GM19099 (cell line): Measurements from ENCODE around the gene LRRC56.
A peak's percentile ranks its signal among the peaks of the same experiment; 100 is the strongest.

Experiments
- POLR2A ChIP-seq: IDR thresholded peaks from 3 replicates; pipeline ENCODE4 v1.6.1; 2011; ENCODE audit warnings: low read depth; ENCODE audit not compliant: insufficient read length; ENCODE audit errors: extremely low read depth

The LRRC56 gene

DNA sequence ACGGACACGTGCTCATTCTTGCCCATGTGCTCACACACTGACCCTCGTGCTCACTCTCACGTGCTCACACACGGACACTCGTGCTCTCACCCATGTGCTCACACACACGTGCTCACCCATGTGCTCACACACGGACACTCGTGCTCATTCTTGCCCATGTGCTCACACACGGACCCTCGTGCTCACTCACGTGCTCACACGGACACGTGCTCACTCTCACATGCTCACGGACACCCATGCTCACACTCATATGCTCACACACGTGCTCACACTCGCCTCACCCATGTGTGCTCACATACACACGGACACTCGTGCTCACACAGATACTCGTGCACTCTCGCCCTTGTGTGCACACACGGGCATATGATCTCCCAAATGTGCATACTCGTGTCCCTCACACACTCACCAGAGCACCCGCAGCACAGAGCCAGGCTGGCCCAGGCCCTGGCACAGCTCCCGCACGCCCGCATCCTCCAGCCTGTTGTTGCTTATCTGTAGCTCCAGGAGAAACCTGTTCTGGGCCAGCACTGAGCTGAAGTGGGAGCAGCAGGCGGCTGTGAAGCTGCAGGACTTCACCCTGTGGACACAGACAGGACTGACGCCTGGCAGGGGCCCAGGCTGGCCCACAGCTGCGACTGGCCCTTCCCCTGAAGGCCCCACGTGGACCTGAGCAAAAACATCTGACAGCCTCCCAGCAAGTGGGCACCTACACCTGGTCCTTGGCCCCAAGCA is 39.6 kb upstream of the LRRC56 start:
- no peak for TF ChIP-seq POLR2A

DNA sequence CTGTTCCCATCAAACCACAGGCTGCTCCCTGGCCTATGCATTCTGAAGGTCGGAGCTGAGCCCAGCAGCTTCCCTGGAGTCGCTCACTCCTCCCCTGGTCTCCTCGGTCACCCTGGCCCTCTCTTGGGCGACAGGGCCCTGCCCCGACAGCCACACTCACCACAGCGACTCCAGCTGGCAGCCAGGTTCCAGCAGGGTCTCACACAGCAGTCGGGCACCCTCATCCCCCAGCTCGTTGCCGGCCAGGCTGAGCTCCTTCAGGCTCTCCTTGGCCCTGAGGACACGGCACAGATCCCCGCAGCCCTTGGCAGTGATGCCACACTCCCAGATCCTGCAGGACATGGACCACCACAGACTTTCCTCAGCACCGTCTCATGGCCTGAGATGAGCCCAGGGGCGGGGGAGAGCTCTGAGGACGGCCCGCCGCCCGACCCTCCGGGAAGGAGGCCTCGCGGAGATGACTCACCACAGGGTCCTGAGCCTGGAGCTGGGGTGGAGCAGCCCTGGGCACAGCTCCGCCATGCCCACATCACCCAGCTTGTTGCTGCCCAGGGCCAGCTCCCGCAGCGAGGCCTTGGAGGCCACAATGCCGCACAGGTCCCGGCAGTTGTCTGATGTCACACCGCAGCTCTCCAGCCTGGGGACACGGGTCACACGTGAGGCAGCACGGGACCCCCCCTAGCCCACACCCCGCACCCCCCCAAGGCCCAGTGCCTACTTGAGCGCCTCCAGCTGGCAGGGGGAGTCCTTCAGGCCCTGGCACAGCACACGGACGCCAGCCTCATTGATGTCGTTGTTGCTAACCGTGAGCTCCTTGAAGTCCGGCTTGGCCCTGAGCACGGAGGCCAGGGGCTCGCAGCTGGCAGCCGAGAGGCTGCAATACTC is 38.8 kb upstream of the LRRC56 start:
- TF ChIP-seq POLR2A = no peak

DNA sequence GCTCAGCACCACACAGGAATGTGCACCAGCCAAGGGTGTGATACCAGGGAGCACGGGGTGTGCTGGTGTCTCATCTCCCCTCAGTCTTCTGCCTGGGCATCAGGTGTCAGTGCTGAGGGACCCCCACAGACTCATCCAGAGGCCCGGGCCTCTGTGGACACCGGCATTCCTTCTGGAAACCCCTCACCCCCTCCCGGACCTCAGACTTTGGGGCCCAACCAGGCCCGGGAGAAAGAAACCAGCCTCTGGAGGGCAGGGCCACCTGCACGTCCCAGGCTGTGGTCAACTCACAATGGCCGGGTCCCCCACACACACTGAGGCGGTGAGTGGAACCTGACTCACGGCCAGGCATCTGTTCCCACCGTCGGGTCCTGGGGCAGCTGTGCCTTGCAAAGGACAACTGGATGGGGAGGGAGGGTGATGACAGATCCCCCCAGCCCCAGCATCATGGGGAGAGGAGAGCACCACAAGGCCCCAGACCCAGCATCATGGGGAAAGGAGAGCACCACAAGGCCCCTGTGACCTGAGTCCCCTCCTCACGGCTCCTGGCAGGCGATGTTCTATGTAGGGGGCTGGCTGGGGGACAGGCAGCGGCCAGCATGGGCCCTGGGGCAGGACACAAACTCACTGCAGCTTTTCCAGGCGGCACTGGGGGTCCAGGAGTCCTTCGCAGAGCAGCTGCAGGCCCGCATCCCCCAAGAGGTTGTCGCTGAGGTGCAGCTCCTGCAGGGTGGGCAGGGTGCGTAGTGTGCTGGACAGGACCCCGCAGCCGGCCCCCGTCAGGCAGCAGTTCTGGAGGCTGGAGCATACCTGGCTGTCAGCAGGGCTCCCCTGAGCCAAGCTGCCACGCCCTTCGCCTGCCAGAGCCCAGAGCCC is 37.9 kb upstream of the LRRC56 start:
- TF ChIP-seq POLR2A = no peak

DNA sequence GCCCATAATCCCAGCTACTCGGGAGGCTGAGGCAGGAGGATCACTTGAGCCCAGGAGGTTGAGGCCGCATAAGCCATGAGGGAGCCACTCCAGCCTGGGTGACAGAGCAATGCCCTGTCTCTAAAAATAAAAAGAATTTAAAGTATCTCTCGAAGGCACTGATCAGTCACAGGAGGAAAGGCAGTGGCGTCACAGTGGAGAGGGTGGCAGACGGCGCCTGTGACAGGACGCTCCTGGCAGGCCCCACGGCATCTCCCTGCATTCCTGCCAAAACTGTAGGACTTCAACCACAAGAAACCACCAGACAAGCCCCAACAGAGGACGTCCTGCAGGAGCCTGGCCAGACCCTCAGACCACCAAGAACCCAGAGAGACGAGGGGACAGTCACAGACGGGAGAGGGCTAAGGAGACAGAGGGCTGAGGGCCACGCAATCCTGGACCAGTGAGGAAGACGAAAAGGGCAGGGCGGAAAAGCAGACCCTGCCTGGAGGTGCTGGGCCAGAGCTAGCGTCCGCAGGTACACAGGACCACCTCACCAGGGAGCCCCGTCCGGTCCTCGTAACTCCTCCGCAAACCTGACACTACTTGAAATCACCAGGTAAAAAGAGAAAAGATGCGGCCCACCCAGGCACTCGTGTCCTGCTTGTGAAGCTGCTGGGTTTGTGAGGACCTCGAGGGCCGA is 36.2 kb upstream of the LRRC56 start:
- no peak for TF ChIP-seq POLR2A

DNA sequence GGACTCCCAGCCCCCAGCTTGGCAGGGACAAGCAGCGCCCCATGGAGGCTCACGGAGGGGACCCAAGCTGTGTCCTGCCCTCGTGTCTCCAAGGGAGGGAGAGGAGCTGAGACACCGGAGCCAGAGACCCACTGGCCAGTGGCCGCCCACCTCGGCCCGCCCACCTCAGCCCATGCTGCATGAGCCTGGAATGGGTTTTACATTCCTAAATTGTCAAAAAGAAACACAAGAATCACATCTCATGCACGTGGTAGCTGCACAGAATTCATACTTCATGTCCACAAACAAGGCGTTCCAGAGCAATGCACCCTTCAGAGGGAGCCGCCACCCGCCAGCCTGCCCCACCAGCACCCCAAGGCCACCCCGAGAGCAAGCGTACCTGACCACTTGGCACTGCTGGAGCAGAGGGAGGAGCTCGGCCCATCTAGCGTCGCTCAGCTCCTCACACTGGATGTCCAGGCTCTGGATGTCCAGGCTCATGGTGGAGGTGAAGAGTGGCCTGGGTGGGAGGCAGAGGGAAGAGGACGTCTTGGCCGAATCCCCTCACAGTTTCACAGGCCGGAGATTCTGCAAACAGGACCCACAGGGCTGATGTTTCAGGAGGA is 35.5 kb upstream of the LRRC56 start:
- TF ChIP-seq POLR2A = no peak

DNA sequence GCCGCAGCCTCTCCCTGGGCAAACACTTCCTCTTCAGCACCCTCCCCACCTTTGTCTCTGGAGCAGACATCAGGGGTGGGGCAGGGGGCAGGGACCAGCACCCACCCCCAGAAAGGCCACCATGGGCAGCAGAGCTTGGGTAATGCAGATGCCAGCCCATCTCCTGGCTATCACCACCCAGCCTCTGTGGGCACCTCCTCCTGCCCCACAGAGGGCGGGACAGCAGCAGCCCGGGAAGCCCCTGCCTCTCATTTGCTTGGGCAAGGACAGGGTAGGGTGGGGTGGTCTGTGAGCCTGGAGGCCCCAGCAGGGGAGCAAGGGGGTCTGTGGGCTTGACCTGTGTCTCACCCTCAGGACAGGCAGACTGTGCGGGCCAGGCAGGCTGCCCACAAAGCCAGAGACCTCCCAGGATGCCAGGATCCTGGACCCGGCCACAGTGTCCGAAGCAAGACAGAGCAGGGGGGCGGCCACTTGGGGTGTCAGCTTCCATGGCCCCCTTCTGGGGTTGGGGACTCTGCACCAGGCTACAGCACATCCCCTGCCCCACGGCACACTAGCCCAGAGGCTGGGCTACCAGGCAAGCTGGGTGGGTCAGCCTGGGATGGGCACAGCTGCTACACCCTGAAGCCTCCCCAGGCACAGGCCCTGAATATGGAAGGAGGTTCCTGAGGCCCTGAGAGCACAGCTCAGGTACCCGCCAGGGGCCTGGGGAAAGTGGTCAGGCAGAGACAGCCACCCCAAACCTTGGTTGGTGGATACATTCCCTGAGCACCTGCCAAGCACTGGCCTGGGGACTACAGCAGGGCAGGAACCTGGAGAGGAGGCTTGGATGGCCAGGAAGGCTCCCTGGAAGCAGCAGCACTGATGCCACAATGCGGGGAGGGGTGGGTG is 34.8 kb upstream of the LRRC56 start:
- no peak for TF ChIP-seq POLR2A

DNA sequence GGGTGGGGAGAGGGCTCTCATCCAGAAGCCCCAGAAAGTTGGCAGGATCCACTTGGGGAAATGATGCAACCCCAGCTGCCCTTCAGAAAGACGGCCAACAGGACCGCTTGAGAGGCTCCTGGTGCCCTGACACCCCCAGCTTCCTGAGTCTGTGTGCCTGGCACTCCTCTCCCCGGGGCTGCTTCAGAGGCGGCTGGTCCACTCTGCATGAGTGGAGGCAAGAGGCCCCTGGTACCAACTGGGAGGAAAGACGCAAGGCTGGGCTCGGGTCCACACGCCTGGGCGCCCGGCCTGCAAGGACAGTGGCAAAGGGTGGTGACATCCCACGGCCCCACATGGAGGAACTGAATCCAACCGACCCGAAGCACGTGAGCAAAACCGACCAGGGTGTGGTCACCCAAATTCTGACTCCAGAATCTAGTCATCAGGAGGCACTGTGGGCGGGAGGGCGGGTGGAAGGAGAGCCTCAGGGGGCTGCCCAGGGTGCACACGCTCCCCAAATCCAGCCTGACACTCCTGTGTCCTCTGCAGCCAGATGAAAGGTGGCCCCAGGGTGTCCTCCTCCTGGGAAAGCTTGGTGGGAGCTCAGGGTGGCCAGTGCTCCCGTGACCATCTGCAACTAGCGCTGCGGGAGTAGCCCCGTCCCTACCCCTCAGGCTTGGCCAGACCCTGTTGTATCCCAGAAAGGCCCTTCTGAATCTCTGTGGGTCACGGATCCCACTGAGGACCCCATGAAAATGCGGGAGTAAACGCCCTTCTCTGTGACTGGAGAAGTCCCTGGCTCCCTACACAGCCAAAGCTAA is 33.9 kb upstream of the LRRC56 start:
- no peak for TF ChIP-seq POLR2A

DNA sequence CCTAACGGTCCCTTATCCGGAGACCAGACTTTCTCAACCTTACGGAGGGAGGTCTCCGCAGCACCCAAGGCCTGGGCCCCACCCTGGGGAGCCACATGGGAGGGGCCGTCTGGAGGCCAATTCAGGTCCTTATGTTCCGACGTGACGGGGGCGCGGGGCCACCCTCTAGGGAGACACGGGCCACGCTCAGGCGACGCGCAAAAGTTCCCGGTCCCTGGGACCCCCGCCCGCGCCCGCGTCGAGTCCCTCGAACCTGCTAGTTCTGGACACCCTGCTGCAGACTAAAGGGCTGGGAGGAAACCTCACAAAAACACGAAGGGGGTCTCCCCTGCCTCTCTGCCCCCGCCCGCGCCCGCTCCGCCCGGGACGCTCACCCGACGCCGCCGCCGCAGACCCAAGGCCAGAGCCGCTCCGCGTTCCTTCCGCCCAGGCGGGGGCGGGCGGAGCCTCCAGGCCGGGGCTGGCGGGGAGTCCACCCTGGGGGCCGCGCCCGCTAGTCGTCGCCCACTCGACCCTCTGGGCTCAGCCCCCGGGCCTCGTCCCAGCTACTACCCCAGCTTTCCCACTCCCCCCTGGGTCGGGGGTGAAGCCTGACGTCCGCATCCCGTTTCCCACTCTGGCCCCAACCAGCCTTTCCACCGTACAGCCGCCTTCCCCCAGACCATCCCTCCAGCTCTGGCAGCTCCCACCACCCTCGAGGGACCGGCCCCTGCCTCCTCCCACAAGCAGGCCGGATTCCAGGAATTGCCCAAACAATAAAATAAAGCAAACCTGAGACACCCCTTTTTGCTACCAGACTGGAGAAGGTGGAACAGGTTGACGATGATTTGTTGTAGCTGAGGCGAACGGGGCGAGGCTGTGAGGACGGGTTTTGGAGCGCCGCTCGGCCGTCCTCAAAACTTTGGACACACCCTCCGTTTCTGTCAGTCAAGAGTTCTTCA is 33.0 kb upstream of the LRRC56 start:
- peak; percentile 29 for TF ChIP-seq POLR2A

DNA sequence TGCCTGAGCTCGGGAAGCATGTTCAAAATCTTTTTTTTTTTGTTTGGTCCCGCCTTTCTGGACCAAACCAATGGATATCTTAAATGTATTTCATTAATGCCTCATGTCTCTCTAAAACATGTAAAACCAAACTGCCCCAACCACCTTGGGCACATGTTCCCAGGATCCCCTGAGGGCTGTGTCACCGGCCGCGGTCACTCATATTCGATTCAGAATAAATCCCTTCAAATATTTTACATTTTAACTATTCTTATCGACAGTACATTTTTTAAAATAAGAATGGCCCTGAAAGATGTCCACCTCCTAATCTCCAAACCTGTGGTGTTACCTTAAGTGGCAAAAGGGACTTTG is 32.4 kb upstream of the LRRC56 start:
- no peak for TF ChIP-seq POLR2A

DNA sequence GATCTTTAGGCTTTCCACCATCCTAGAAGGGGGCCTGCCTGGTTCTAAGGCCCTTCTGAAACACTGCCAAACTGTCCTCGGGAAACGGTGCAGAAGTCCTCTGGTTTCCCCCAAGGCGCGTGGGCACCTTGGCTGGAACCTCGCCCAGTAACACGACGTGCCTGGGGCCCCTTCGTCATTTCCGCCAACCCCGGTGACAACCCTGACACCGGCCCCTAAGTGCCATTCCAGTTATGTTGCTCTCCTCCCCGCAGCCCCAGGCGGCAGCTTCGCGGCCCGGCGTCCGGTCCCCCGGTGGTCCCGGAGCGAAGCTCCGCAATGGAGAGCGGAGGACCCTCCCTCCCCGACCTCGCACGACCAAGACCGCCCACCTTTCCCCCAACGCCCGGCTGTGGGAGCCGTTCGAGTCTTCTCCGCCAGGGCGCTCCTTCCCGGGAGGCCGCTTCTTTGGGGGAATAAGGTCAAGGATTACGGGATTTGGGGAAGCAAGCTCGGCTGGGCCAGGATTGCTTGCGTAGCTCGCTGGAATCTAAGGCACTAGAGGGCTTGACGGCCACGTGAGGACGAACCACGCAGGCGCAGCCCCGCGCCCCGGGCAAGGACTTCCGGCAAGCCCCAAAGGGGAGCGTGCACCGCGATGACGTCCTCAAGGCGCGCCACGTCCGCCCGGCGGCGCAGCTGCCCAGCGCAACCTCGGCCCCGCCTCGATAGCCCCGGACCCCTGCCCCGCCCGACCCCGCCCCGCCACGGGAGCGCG is 30.9 kb upstream of the LRRC56 start:
- TF ChIP-seq POLR2A = peak; percentile 76
